Measurements from ENCODE around the gene VIL1. TPM values are rescaled to one million over a fixed set of nuclear protein-coding genes. Genes with fewer than 3 reads are reported as not detected.

Gene VIL1
- total and polyA plus RNA-seq, 9 of the 15 experiments (the other 6 are each of a cell fraction or from before 2014, with no cell fraction given): 0.51 to 2.7 (median 1.2) TPM

DNA sequence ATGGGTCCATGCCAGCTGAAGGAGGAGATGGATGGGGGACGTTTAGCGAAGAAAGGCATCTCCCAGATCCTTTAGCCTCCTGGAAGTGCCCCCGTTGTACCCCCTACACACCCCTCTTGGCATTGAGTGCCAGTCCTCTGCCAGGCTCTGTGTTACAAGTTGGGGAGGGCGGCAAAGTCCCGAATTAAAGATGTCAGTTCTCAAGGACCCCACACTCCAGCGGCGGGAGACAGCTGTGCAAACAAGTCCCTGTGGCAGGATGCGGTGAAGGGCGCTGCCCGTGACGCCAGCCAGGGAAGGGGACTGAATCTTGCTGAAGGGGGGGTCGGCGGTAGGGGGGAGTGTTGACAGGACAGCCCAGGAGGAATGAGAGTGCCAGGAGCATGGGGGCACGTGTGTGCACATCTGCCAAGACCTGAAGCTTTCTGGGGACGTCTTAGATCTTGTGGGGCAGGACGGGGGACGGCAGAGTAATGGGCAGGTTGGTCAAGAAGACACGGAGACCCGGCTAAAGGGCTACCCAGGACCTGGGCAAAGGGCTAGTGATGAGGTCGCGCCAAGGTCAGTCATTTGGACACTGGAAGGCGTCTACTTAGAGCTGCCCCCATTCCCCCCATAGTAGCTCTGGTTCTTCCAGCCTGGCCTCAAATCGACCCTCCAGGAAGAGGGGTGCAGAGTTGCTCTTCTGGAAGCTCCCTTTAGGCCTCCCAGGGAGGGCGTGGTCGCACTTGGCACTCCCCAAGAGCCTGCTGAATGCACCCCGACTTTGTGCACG lies 22.0 kb upstream of the VIL1 start (continued):
- TF ChIP-seq CLOCK (CRISPR knock-in tag; IDR thresholded peaks at IDR 0.05; ENCODE audit: borderline replicate concordance): no peak
- no peak for TF ChIP-seq CHD2 (IDR thresholded peaks at IDR 0.05; ENCODE audit: low read depth, low read length)
- TF ChIP-seq SPI1 (IDR thresholded peaks at IDR 0.05; ENCODE audit: borderline replicate concordance, low read depth, low read length): no peak
- 0 out of 2 replicates have a peak, but pooled peaks have one; percentile 13 for TF ChIP-seq ESRRA (IDR thresholded peaks at IDR 0.05; ENCODE audit: borderline replicate concordance, low read depth)
- no peak for TF ChIP-seq NR1H2 (CRISPR knock-in tag; IDR thresholded peaks at IDR 0.05)
- no peak for TF ChIP-seq CCAR2 (IDR thresholded peaks at IDR 0.05; ENCODE audit: low read depth, low read length)
- TF ChIP-seq ZNF12 (CRISPR knock-in tag; IDR thresholded peaks at IDR 0.05): no peak
- no peak for TF ChIP-seq ZNF764 (CRISPR knock-in tag; IDR thresholded peaks at IDR 0.05; ENCODE audit: low read depth)
- peak; percentile 31 for TF ChIP-seq MEIS2 (IDR thresholded peaks at IDR 0.05; ENCODE audit: partially characterized antibody)
- no peak for TF ChIP-seq KLF1 (tag; IDR thresholded peaks at IDR 0.05)
- no peak for TF ChIP-seq ELK1 (CRISPR knock-in tag; IDR thresholded peaks at IDR 0.05)
- TF ChIP-seq ZNF507 (tag; conservative IDR thresholded peaks at IDR 0.05): no peak
- no peak for TF ChIP-seq ZNF253 (CRISPR knock-in tag; conservative IDR thresholded peaks at IDR 0.05)
- no peak for TF ChIP-seq DPF2 (IDR thresholded peaks at IDR 0.05)
- TF ChIP-seq NONO (IDR thresholded peaks at IDR 0.05; ENCODE audit: low read depth in 2 of 2, low read length in 1 of 2): 0 out of 4 replicates have a peak, but pooled peaks of 1 of the 2 experiments have one; percentile 4
- 0 out of 2 replicates have a peak, but pooled peaks have one; percentile 11 for TF ChIP-seq PKNOX1 (IDR thresholded peaks at IDR 0.05)
- no peak for TF ChIP-seq MYC (IDR thresholded peaks at IDR 0.05; ENCODE audit: low read depth, low read length)
- no peak for TF ChIP-seq MYC (CRISPR knock-in tag; IDR thresholded peaks at IDR 0.05; ENCODE audit: borderline replicate concordance, low read depth)
- TF ChIP-seq FOXA3 (CRISPR knock-in tag; conservative IDR thresholded peaks at IDR 0.05 in 1 of 2, IDR thresholded peaks at IDR 0.05 in 1 of 2): peak; percentile 92 to 98
- TF ChIP-seq RFX1 (IDR thresholded peaks at IDR 0.05): no peak
- no peak for TF ChIP-seq ARHGAP35 (IDR thresholded peaks at IDR 0.05; ENCODE audit: partially characterized antibody)
- TF ChIP-seq TFAP4 (CRISPR knock-in tag; IDR thresholded peaks at IDR 0.05; ENCODE audit: borderline replicate concordance): peak; percentile 92

Measured in K562 (cell line).